NT2/D1 (cell line): ENCODE data around the gene HNF1B.

Source experiments
- SUZ12 ChIP-seq: IDR thresholded peaks from 2 replicates; pipeline ENCODE4 v1.6.1; 2011; ENCODE audit not compliant: insufficient read length, insufficient read depth; ENCODE audit errors: extremely low read depth
- YY1 ChIP-seq: IDR thresholded peaks from 2 replicates; pipeline ENCODE4 v1.6.1; 2011; ENCODE audit not compliant: insufficient read length, insufficient read depth
- ZNF274 ChIP-seq: IDR thresholded peaks from 2 replicates; pipeline ENCODE4 v1.6.1; 2011; ENCODE audit warnings: mild to moderate bottlenecking, low read depth, low read length

GRCh38 chr17:37694734-37695133, 50.1 kb downstream of the HNF1B start:
- TF ChIP-seq SUZ12: no peak
- no peak for TF ChIP-seq ZNF274
- no peak for TF ChIP-seq YY1
